H1 (cell line): ENCODE data around the gene C1QL2. TPM values are rescaled to one million over a fixed set of nuclear protein-coding genes. Genes with fewer than 3 reads are reported as not detected.

Experiments
- ASH2L ChIP-seq: fragments of 200-600, 300-600 bp; sonication (generic); IDR thresholded peaks from one replicate; pipeline ENCODE4 v1.7.1; 2017; ENCODE audit warnings: low read length
- CHD1 ChIP-seq: IDR thresholded peaks from 2 replicates; pipeline ENCODE4 v1.6.1; 2012; ENCODE audit warnings: low read depth, low read length, improper control_type of control experiment
- CHD2 ChIP-seq: IDR thresholded peaks from 2 replicates; pipeline ENCODE4 v1.6.1; 2012; ENCODE audit warnings: low read length, improper control_type of control experiment
- SP2 ChIP-seq: IDR thresholded peaks from 2 replicates; pipeline ENCODE4 v1.6.1; 2012; ENCODE audit warnings: mild to moderate bottlenecking, low read length, inconsistent platforms
- TAF7 ChIP-seq: optimal IDR thresholded peaks from 2 replicates; pipeline ENCODE3; 2011; ENCODE audit warnings: low read depth, mild to moderate bottlenecking, inconsistent platforms, low read length, moderate library complexity, borderline replicate concordance
- polyA plus RNA-seq, 7 experiments: library from polyadenylated mRNA; depleted of rRNA in 3 of 7; stranded (reverse) in 5 of 7; unstranded in 2 of 7; fragments of >200 nt in 5 of 7; fragments of 200-250 nt in 2 of 7; gene quantifications; 1 replicate in 5 of 7; 2 replicates in 1 of 7; 4 replicates in 1 of 7; pipeline versions ENCODE4 v1.2.1 to v1.2.3, GENCODE V29; 2011 to 2013; ENCODE audit warnings: missing spikeins in 2 of 7, mixed read lengths in 2 of 7
- total RNA-seq: library from RNA; stranded (reverse); fragmentation: NEBNext Ultra II Directional; extraction: Animal tissue kit (Norgen Biotek cat#: 25700); gene quantifications from 2 replicates; pipeline ENCODE4 v1.2.1, GENCODE V29; 2021

Gene C1QL2
- total and polyA plus RNA-seq, 2 of the 8 experiments (the other 6 are each of a cell fraction or from before 2014, with no cell fraction given), result 0.80 to 0.88 TPM

DNA sequence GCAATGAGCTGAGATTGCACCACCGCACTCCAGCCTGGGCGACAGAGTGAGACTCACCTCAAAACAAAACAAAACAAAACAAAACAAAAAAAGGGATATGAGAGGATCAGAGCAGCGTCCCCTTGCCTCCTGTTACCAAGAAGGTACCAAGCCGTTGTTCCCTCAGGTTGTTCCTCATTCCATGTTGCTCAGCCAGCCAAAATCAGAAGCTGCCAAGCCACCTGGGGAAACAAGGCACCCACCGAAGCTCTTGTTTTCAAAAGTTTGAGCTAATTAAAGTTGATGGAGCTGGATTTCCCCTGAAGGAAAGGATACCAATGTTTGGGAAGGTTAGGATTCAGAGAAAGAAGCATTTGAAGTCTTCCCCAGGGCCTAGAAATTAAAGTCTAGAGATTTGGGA, 43.3 kb upstream of the C1QL2 start (continued):
- TF ChIP-seq CHD2, result no peak
- TF ChIP-seq SP2, result no peak
- TF ChIP-seq TAF7, result no peak
- TF ChIP-seq CHD1, result no peak
- no peak for TF ChIP-seq ASH2L
